ENCODE measurements around the gene KCNAB1. TPM values are rescaled to one million over a fixed set of nuclear protein-coding genes. Genes with fewer than 3 reads are reported as not detected.

KCNAB1 gene
- total and polyA plus RNA-seq, 10 of the 15 experiments (the other 5 are each of a cell fraction or from before 2014, with no cell fraction given), result 0.11 to 0.69 (median 0.43) TPM; not detected in 6

GRCh38 chr3:156260331-156260730, 140.0 kb downstream of the KCNAB1 start:
- in situ Hi-C loops (cut with MboI), result no loop called here
- ChIA-PET RAD21 (ENCODE audit: unreplicated experiment) (no interaction called here), SMC1A (ENCODE audit: uncharacterized antibody, unreplicated experiment) (no interaction called here), POLR2A (no interaction called here), CTCF (no interaction called here)
- no peak for ATAC-seq
- Histone ChIP-seq H3K79me2 (ENCODE audit: control insufficient read depth, insufficient read depth, low read length) (no peaks in the 10 kb centered on the region), H2AFZ (ENCODE audit: control insufficient read depth, low read depth, low read length) (no peak overlapping the region), H3K27me3 (replicated peaks in 1 of 2; ENCODE audit: control insufficient read depth in 2 of 2, insufficient read depth in 2 of 2, low read length in 1 of 2) (no peaks in the 10 kb centered on the region), H3K36me3 (ENCODE audit: control insufficient read depth in 2 of 2, insufficient read depth in 2 of 2, low read length in 1 of 2) (no peaks in the 10 kb centered on the region), H3K4me1 (ENCODE audit: control insufficient read depth, insufficient read depth, low read length) (no peaks in the 10 kb centered on the region), H3K4me3 (no peak overlapping the region), H3K4me2 (ENCODE audit: control insufficient read depth, insufficient read depth) (no peak overlapping the region), H3K9me3 (replicated peaks; ENCODE audit: control insufficient read depth, insufficient read depth, low read length) (no peaks in the 10 kb centered on the region), H4K20me1 (ENCODE audit: control insufficient read depth, insufficient read depth) (no peaks in the 10 kb centered on the region), H3K27ac (ENCODE audit: control insufficient read depth, insufficient read depth) (no peak overlapping the region), H3K9ac (ENCODE audit: control insufficient read depth, insufficient read depth, low read length) (no peak overlapping the region)
- no peak for DNase-seq (ENCODE audit: low read depth, low spot score)
- BruUV-seq (replicated peaks), result no TSS peak
- 29% methylated on average over 1 of the region's 1 CpG for WGBS (ENCODE audit: insufficient coverage, insufficient replicate concordance, low lambda C conversion rate, missing lambda C conversion rate)
- intact Hi-C loops (cut with micrococcal nuclease; ENCODE audit: unreplicated experiment), result no loop called here
- no peak for TF ChIP-seq ZNF274 (IDR thresholded peaks at IDR 0.05; ENCODE audit: insufficient read depth, insufficient read length)
- no peak for TF ChIP-seq REST (IDR thresholded peaks at IDR 0.05; ENCODE audit: low read depth, low read length)
- TF ChIP-seq CEBPB (IDR thresholded peaks at IDR 0.05; ENCODE audit: borderline replicate concordance in 1 of 2, low read depth in 2 of 2, low read length in 2 of 2), result no peak
- TF ChIP-seq MXI1 (IDR thresholded peaks at IDR 0.05; ENCODE audit: low read depth, low read length), result no peak
- TF ChIP-seq NR2C1 (IDR thresholded peaks at IDR 0.05), result no peak
- TF ChIP-seq BRCA1 (IDR thresholded peaks at IDR 0.05; ENCODE audit: low read depth, low read length), result no peak
- no peak for TF ChIP-seq YBX1 (IDR thresholded peaks at IDR 0.05)
- no peak for TF ChIP-seq ZNF622 (IDR thresholded peaks at IDR 0.05)
- no peak for FAIRE-seq
